Measurements from ENCODE around the gene TJP1. TPM values are rescaled to one million over a fixed set of nuclear protein-coding genes. Genes with fewer than 3 reads are reported as not detected.

Gene TJP1
- total RNA-seq, 6 donors from 2014 or later: 88.0 to 168 (median 113) TPM

DNA sequence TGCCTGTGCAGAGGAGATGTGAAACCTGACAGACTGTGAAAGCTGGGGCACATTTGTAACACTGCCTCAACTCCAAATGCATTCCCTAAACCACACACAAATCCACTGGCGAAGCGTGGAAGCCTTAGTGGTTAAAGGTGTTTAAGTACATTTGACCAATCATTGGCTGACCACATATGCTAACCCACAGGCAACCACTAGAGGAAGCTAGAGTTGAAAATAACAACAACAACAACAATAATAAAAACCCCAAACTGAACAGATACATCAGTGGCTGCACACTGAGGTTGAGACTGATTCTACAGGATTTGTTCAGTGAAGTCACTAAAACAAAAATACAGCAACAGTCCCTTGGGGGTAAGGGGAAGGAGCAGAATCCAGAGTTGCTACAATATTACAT, 129.7 kb downstream of the TJP1 start:
- no peak for ATAC-seq (ENCODE audit: low FRiP score in 2 of 2)

DNA sequence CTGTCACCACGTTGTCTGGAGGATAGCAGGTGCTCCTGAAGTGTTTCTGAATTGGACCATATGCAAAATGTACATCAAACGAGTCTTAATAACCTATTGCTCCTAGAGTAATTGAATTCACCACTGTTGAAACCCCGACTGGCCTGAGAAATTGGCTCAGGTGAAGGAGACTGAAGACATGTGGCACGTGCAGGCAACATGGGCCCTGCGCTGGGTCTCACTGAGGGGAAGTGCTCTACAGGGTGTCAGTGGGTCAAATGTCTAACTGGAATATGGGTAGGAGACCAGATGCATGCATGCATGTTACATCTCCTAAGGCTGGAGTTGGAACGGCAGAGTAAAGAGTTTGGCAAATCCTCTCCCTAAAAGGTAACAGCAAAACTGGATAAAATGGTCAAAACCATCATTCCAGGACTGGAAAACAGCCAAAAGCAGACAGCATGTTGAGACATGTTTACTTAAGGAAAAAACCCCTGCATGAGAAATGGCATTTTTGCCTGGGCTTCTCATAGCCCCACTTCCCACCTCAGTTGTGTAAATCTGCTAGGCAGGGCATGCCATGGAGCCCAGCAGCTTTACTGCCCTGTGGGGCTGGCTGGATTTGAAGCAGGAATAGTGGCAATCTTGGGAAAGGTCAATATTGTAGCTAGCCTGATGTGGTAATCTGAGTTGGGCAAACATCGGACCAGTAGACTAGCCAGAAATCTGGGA, 131.3 kb downstream of the TJP1 start:
- H3K27me3 ChIP-seq: no peaks in the 10 kb centered on the region
- no peak for ATAC-seq (ENCODE audit: low FRiP score in 2 of 2)
- no peaks in the 10 kb centered on the region for H3K9me3 ChIP-seq
- H3K27ac ChIP-seq: no peak overlapping the region
- TF ChIP-seq CTCF (IDR thresholded peaks at IDR 0.05) (no peak), POLR2A (IDR thresholded peaks at IDR 0.05) (no peak), POLR2AphosphoS5 (IDR thresholded peaks at IDR 0.05) (no peak)
- DNase-seq: no peak
- 70 to 73% methylated on average over 7 of the region's 7 CpGs for WGBS, 2 donors
- no peak overlapping the region for H3K4me3 ChIP-seq
- no peaks in the 10 kb centered on the region for H3K36me3 ChIP-seq
- peaks cover 0 to 6% (median 0%) of the 10 kb centered on the region in 4 donors for H3K4me1 ChIP-seq

More for the DNA sequence above, 129.7 kb downstream of the TJP1 start:
- no peak for TF ChIP-seq POLR2AphosphoS5 (IDR thresholded peaks at IDR 0.05)
- TF ChIP-seq CTCF (IDR thresholded peaks at IDR 0.05): no peak
- TF ChIP-seq EP300 (IDR thresholded peaks at IDR 0.05): no peak
- no peak for TF ChIP-seq POLR2A (IDR thresholded peaks at IDR 0.05)
- Histone ChIP-seq H3K4me3 (no peak overlapping the region), H3K9me3 (no peaks in the 10 kb centered on the region), H3K27me3 (no peaks in the 10 kb centered on the region), H3K4me1 (peaks cover 0 to 6% (median 0%) of the 10 kb centered on the region in 4 donors), H3K27ac (no peak overlapping the region), H3K36me3 (no peaks in the 10 kb centered on the region)
- no peak for DNase-seq
- 43 to 46% methylated on average over 2 of the region's 2 CpGs for WGBS, 2 donors

- DNase-seq (no peak), ATAC-seq (ENCODE audit: low FRiP score in 2 of 2) (peak in 1 of 2 donors; percentile 7)
- Histone ChIP-seq H3K36me3 (no peaks in the 10 kb centered on the region), H3K4me1 (peaks cover 0 to 6% (median 0%) of the 10 kb centered on the region in 4 donors), H3K9me3 (no peaks in the 10 kb centered on the region), H3K27me3 (no peaks in the 10 kb centered on the region), H3K4me3 (no peak overlapping the region), H3K27ac (no peak overlapping the region)
- TF ChIP-seq EP300 (IDR thresholded peaks at IDR 0.05): no peak
- TF ChIP-seq POLR2AphosphoS5 (IDR thresholded peaks at IDR 0.05): no peak
- no peak for TF ChIP-seq POLR2A (IDR thresholded peaks at IDR 0.05)
- TF ChIP-seq CTCF (IDR thresholded peaks at IDR 0.05): no peak
- 78 to 84% methylated on average over 3 to 6 of the region's 6 CpGs for WGBS, 2 donors
Observed at GRCh38 chr15:29689287-29689986, 132.8 kb downstream of the TJP1 start.

GRCh38 chr15:29688506-29689286, 133.6 kb downstream of the TJP1 start:
- ATAC-seq (ENCODE audit: low FRiP score in 2 of 2) (peak; percentile 14 to 23), DNase-seq (peak in 1 of 2 donors; percentile 52)
- Histone ChIP-seq H3K27me3 (no peaks in the 10 kb centered on the region), H3K9me3 (no peaks in the 10 kb centered on the region), H3K4me1 (peaks cover 0 to 6% (median 0%) of the 10 kb centered on the region in 4 donors), H3K4me3 (no peak overlapping the region), H3K27ac (no peak overlapping the region), H3K36me3 (no peaks in the 10 kb centered on the region)
- 83 to 87% methylated on average over 23 to 24 of the region's 26 CpGs for WGBS, 2 donors
- no peak for TF ChIP-seq POLR2AphosphoS5 (IDR thresholded peaks at IDR 0.05)
- no peak for TF ChIP-seq POLR2A (IDR thresholded peaks at IDR 0.05)
- no peak for TF ChIP-seq EP300 (IDR thresholded peaks at IDR 0.05)
- TF ChIP-seq CTCF (IDR thresholded peaks at IDR 0.05): no peak

All from upper lobe of left lung (tissue), 6 donors.